HEK293 (cell line): ENCODE data around the gene ZNF222.

Source experiments
- EGR2 ChIP-seq: fragments of 450-650 bp; formaldehyde crosslinking; IDR thresholded peaks from 2 replicates; pipeline ENCODE4 v1.5.1; 2016; ENCODE audit warnings: low read depth, missing biosample characterization, missing genetic modification characterization
- GLIS2 ChIP-seq: fragments of 450-650 bp; formaldehyde crosslinking; IDR thresholded peaks from 2 replicates; pipeline ENCODE4 v1.5.1; 2016; ENCODE audit warnings: missing biosample characterization, missing genetic modification characterization
- HOXA7 ChIP-seq: sonication (generic); formaldehyde crosslinking; IDR thresholded peaks from 2 replicates; pipeline ENCODE4 v1.8.1; 2022; ENCODE audit warnings: missing genetic modification reagents, borderline replicate concordance
- IKZF3 ChIP-seq: fragments of 450-650 bp; IDR thresholded peaks from 2 replicates; pipeline ENCODE4 v1.5.0; 2018; ENCODE audit warnings: missing biosample characterization, mild to moderate bottlenecking, missing genetic modification characterization, moderate library complexity
- INSM2 ChIP-seq: fragments of 450-650 bp; formaldehyde crosslinking; IDR thresholded peaks from 2 replicates; pipeline ENCODE4 v1.5.1; 2016; ENCODE audit warnings: missing biosample characterization, missing genetic modification characterization
- KLF8 ChIP-seq: fragments of 450-650 bp; formaldehyde crosslinking; IDR thresholded peaks from 2 replicates; pipeline ENCODE4 v1.5.1; 2016; ENCODE audit warnings: missing biosample characterization, missing genetic modification characterization
- KLF9 ChIP-seq: fragments of 450-650 bp; formaldehyde crosslinking; IDR thresholded peaks from 2 replicates; pipeline ENCODE4 v1.5.1; 2016; ENCODE audit warnings: missing biosample characterization, missing genetic modification characterization, low read depth
- TCF7L2 ChIP-seq: IDR thresholded peaks from 2 replicates; pipeline ENCODE4 v1.6.1; 2011; ENCODE audit warnings: low read depth, mild to moderate bottlenecking, inconsistent platforms, low read length, moderate library complexity, borderline replicate concordance
- YY2 ChIP-seq: fragments of 450-650 bp; formaldehyde crosslinking; IDR thresholded peaks from 2 replicates; pipeline ENCODE4 v1.5.1; 2016; ENCODE audit warnings: missing biosample characterization, missing genetic modification characterization
- ZBTB10 ChIP-seq: fragments of 450-650 bp; formaldehyde crosslinking; IDR thresholded peaks from 2 replicates; pipeline ENCODE4 v1.5.1; 2016; ENCODE audit warnings: missing biosample characterization, missing genetic modification characterization
- ZBTB48 ChIP-seq: fragments of 450-650 bp; formaldehyde crosslinking; IDR thresholded peaks from 2 replicates; pipeline ENCODE4 v1.5.1; 2016; ENCODE audit warnings: missing biosample characterization, missing genetic modification characterization
- ZFP41 ChIP-seq: fragments of 450-650 bp; formaldehyde crosslinking; IDR thresholded peaks from 2 replicates; pipeline ENCODE4 v1.5.1; 2016; ENCODE audit warnings: missing biosample characterization, missing genetic modification characterization, borderline replicate concordance
- ZIC2 ChIP-seq: fragments of 450-650 bp; formaldehyde crosslinking; IDR thresholded peaks from 2 replicates; pipeline ENCODE4 v1.5.1; 2016; ENCODE audit warnings: missing biosample characterization, missing genetic modification characterization
- ZNF146 ChIP-seq: fragments of 450-650 bp; formaldehyde crosslinking; IDR thresholded peaks from 2 replicates; pipeline ENCODE4 v1.5.1; 2016; ENCODE audit warnings: missing biosample characterization, missing genetic modification characterization
- ZNF248 ChIP-seq: fragments of 450-650 bp; formaldehyde crosslinking; IDR thresholded peaks from 2 replicates; pipeline ENCODE4 v1.5.1; 2017; ENCODE audit warnings: missing biosample characterization, missing genetic modification characterization
- ZNF274 ChIP-seq, 2 experiments: fragments of 200-500 bp in 1 of 2; fragments of 450-650 bp in 1 of 2; sonication (Bioruptor generic) in 1 of 2; formaldehyde crosslinking in 1 of 2; IDR thresholded peaks; 2 replicates each; pipeline versions ENCODE4 v1.5.1 to v1.6.1; 2014 to 2016; ENCODE audit warnings: borderline replicate concordance in 1 of 2, inconsistent platforms in 1 of 2, low read length in 1 of 2, missing biosample characterization in 1 of 2, missing genetic modification characterization in 1 of 2
- ZNF335 ChIP-seq: fragments of 450-650 bp; formaldehyde crosslinking; conservative IDR thresholded peaks from 2 replicates; pipeline ENCODE4 v1.5.1; 2016; ENCODE audit warnings: missing biosample characterization, missing genetic modification characterization
- ZNF37A ChIP-seq: fragments of 450-650 bp; IDR thresholded peaks from 2 replicates; pipeline ENCODE4 v1.5.1; 2018; ENCODE audit warnings: missing biosample characterization, missing genetic modification characterization
- ZNF513 ChIP-seq: fragments of 450-650 bp; IDR thresholded peaks from 2 replicates; pipeline ENCODE4 v1.5.1; 2018; ENCODE audit warnings: missing biosample characterization, missing genetic modification characterization
- ZNF514 ChIP-seq: fragments of 450-650 bp; formaldehyde crosslinking; IDR thresholded peaks from 2 replicates; pipeline ENCODE4 v1.5.1; 2016; ENCODE audit warnings: missing biosample characterization, missing genetic modification characterization
- ZNF544 ChIP-seq: fragments of 450-650 bp; formaldehyde crosslinking; IDR thresholded peaks from 2 replicates; pipeline ENCODE4 v1.5.0; 2017; ENCODE audit warnings: missing biosample characterization, missing genetic modification characterization
- ZNF558 ChIP-seq: fragments of 450-650 bp; formaldehyde crosslinking; IDR thresholded peaks from 2 replicates; pipeline ENCODE4 v1.5.1; 2016; ENCODE audit warnings: missing biosample characterization, missing genetic modification characterization
- ZNF560 ChIP-seq: fragments of 450-650 bp; formaldehyde crosslinking; IDR thresholded peaks from 2 replicates; pipeline ENCODE4 v1.5.1; 2017; ENCODE audit warnings: missing biosample characterization, missing genetic modification characterization, borderline replicate concordance
- ZNF561 ChIP-seq: fragments of 450-650 bp; IDR thresholded peaks from 2 replicates; pipeline ENCODE4 v1.5.1; 2018; ENCODE audit warnings: missing biosample characterization, missing genetic modification characterization, borderline replicate concordance
- ZNF768 ChIP-seq: fragments of 450-650 bp; formaldehyde crosslinking; IDR thresholded peaks from 2 replicates; pipeline ENCODE4 v1.5.1; 2018; ENCODE audit warnings: missing biosample characterization, mild to moderate bottlenecking, missing genetic modification characterization
- ZSCAN30 ChIP-seq: fragments of 450-650 bp; IDR thresholded peaks from 2 replicates; pipeline ENCODE4 v1.5.1; 2018; ENCODE audit warnings: missing biosample characterization, mild to moderate bottlenecking, missing genetic modification characterization, moderate library complexity
- ZSCAN5A ChIP-seq: fragments of 450-650 bp; formaldehyde crosslinking; IDR thresholded peaks from 2 replicates; pipeline ENCODE4 v1.5.1; 2016; ENCODE audit warnings: missing biosample characterization, missing genetic modification characterization
- TF ChIP-seq, protein P1 (sequence below): fragments of 450-650 bp; formaldehyde crosslinking; IDR thresholded peaks from 2 replicates; pipeline ENCODE4 v1.5.1; 2016; ENCODE audit warnings: missing biosample characterization, missing genetic modification characterization
- TF ChIP-seq, protein P2 (sequence below): fragments of 450-650 bp; formaldehyde crosslinking; IDR thresholded peaks from 2 replicates; pipeline ENCODE4 v1.5.1; 2016; ENCODE audit warnings: missing biosample characterization, missing genetic modification characterization
- TF ChIP-seq, protein P3 (sequence below): IDR thresholded peaks from 2 replicates; pipeline ENCODE4 v1.6.1; 2011; ENCODE audit warnings: mild to moderate bottlenecking, low read depth, low read length, borderline replicate concordance

Gene ZNF222

GRCh38 chr19:44051650-44052402, 26.6 kb downstream of the ZNF222 start, which contains the start of gene ZNF223 (continued):
- TF ChIP-seq ZSCAN5A (tag by site-specific recombination), result no peak
- TF ChIP-seq ZBTB10 (tag by site-specific recombination), result peak; percentile 96
- TF ChIP-seq TCF7L2, result no peak
- no peak for TF ChIP-seq HOXA7
- TF ChIP-seq, protein P1, sequence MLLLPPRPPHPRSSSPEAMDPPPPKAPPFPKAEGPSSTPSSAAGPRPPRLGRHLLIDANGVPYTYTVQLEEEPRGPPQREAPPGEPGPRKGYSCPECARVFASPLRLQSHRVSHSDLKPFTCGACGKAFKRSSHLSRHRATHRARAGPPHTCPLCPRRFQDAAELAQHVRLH (tag by site-specific recombination), result peak; percentile 95
- no peak for TF ChIP-seq ZNF768 (tag by site-specific recombination)
- no peak for TF ChIP-seq ZNF560 (tag by site-specific recombination)
- no peak for TF ChIP-seq ZNF544 (tag by site-specific recombination)
- peak; percentile 100 for TF ChIP-seq IKZF3 (tag by site-specific recombination)
- TF ChIP-seq, protein P2, sequence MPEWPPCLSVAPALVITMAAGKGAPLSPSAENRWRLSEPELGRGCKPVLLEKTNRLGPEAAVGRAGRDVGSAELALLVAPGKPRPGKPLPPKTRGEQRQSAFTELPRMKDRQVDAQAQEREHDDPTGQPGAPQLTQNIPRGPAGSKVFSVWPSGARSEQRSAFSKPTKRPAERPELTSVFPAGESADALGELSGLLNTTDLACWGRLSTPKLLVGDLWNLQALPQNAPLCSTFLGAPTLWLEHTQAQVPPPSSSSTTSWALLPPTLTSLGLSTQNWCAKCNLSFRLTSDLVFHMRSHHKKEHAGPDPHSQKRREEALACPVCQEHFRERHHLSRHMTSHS (tag by site-specific recombination), result no peak
- TF ChIP-seq ZNF37A, result no peak
- no peak for TF ChIP-seq ZNF146 (tag by site-specific recombination)
- TF ChIP-seq ZNF248 (tag by site-specific recombination), result no peak
- TF ChIP-seq GLIS2 (tag by site-specific recombination), result peak; percentile 93
- TF ChIP-seq ZNF514 (tag by site-specific recombination), result no peak
- TF ChIP-seq ZNF274 (IDR thresholded peaks at IDR 0.05; ENCODE audit: low read length), result no peak
- TF ChIP-seq ZNF274 (tag by site-specific recombination; IDR thresholded peaks at IDR 0.05; ENCODE audit: borderline replicate concordance), result no peak
- peak; percentile 60; the same call in 1 of the 2 replicates for TF ChIP-seq ZNF558 (tag by site-specific recombination)
- TF ChIP-seq EGR2 (tag by site-specific recombination), result peak; percentile 85
- no peak for TF ChIP-seq ZIC2 (tag by site-specific recombination)
- peak; percentile 47; the same call in 1 of the 2 replicates for TF ChIP-seq ZNF561
- TF ChIP-seq ZBTB48, result peak; percentile 34; the same call in 1 of the 2 replicates
- TF ChIP-seq INSM2, result peak; percentile 9; the same call in 1 of the 2 replicates
- no peak for TF ChIP-seq ZNF513
- TF ChIP-seq, protein P3, sequence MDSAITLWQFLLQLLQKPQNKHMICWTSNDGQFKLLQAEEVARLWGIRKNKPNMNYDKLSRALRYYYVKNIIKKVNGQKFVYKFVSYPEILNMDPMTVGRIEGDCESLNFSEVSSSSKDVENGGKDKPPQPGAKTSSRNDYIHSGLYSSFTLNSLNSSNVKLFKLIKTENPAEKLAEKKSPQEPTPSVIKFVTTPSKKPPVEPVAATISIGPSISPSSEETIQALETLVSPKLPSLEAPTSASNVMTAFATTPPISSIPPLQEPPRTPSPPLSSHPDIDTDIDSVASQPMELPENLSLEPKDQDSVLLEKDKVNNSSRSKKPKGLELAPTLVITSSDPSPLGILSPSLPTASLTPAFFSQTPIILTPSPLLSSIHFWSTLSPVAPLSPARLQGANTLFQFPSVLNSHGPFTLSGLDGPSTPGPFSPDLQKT, result no peak
- peak; percentile 99 for TF ChIP-seq ZNF335 (tag by site-specific recombination)
- peak; percentile 88 for TF ChIP-seq KLF9 (tag by site-specific recombination)
- TF ChIP-seq ZFP41 (tag by site-specific recombination), result no peak
- 0 out of 2 replicates have a peak, but pooled peaks have one; percentile 7 for TF ChIP-seq ZSCAN30
- peak; percentile 92 for TF ChIP-seq KLF8 (tag by site-specific recombination)
- TF ChIP-seq YY2, result peak; percentile 64; the same call in 1 of the 2 replicates
